GM23248 (cell line): Measurements from ENCODE around the gene SNHG17. TPM values are rescaled to one million over a fixed set of nuclear protein-coding genes. Genes with fewer than 3 reads are reported as not detected.

Source experiments
- DNase-seq: peaks from one replicate; pipeline ENCODE4 v3.0.0-alpha.2; 2015
- H2AFZ ChIP-seq: fragments of 200-600 bp; sonication (generic); 2 replicates; pipeline ENCODE4 v1.6.1; 2016; ENCODE audit warnings: antibody characterized with exemption
- H3F3A ChIP-seq: fragments of 200-600 bp; sonication (generic); 2 replicates; pipeline ENCODE4 v1.6.1; 2016; ENCODE audit warnings: mild to moderate bottlenecking, antibody characterized with exemption, mixed run types; ENCODE audit not compliant: insufficient read depth
- H3K27ac ChIP-seq: fragments of 200-600 bp; sonication (generic); 2 replicates; pipeline ENCODE4 v1.5.1; 2016; ENCODE audit warnings: mild to moderate bottlenecking
- H3K27me3 ChIP-seq: fragments of 200-600 bp; sonication (generic); replicated peaks from 2 replicates; pipeline ENCODE4 v1.6.1; 2016; ENCODE audit warnings: mild to moderate bottlenecking; ENCODE audit not compliant: insufficient read depth
- H3K36me3 ChIP-seq: fragments of 200-600 bp; sonication (generic); 2 replicates; pipeline ENCODE4 v1.6.1; 2016; ENCODE audit warnings: low read depth, mild to moderate bottlenecking
- H3K4me1 ChIP-seq: fragments of 200-600 bp; sonication (generic); 2 replicates; pipeline ENCODE4 v1.6.1; 2016; ENCODE audit warnings: mild to moderate bottlenecking; ENCODE audit not compliant: insufficient read depth
- H3K4me2 ChIP-seq: fragments of 200-600 bp; sonication (generic); one replicate; pipeline ENCODE4 v1.6.1; 2016; ENCODE audit warnings: mild to moderate bottlenecking; ENCODE audit not compliant: unreplicated experiment
- H3K4me3 ChIP-seq: fragments of 200-600 bp; sonication (generic); 2 replicates; pipeline ENCODE4 v1.5.1; 2016; ENCODE audit warnings: mild to moderate bottlenecking
- H3K79me2 ChIP-seq: fragments of 200-600 bp; sonication (generic); 2 replicates; pipeline ENCODE4 v1.6.1; 2016; ENCODE audit warnings: mild to moderate bottlenecking; ENCODE audit not compliant: insufficient read depth
- H3K9ac ChIP-seq: fragments of 200-600 bp; sonication (generic); 2 replicates; pipeline ENCODE4 v1.6.1; 2016; ENCODE audit warnings: mild to moderate bottlenecking
- H3K9me2 ChIP-seq: fragments of 200-600 bp; sonication (generic); 2 replicates; pipeline ENCODE4 v1.6.1; 2016; ENCODE audit warnings: mixed run types, mild to moderate bottlenecking, moderate library complexity; ENCODE audit not compliant: insufficient read depth
- H3K9me3 ChIP-seq: fragments of 200-600 bp; sonication (generic); one replicate; pipeline ENCODE4 v1.6.1; 2017; ENCODE audit warnings: low read depth
- H4K20me1 ChIP-seq: fragments of 200-600 bp; sonication (generic); 2 replicates; pipeline ENCODE4 v1.6.0; 2016; ENCODE audit not compliant: insufficient read depth
- EZH2 ChIP-seq: fragments of 200-600 bp; sonication (generic); IDR thresholded peaks from 2 replicates; pipeline ENCODE4 v1.6.1; 2018; ENCODE audit warnings: antibody characterized with exemption, mild to moderate bottlenecking; ENCODE audit not compliant: insufficient read depth, poor library complexity, severe bottlenecking
- EZH2phosphoT487 ChIP-seq: fragments of 200-600 bp; sonication (generic); IDR thresholded peaks from 2 replicates; pipeline ENCODE4 v1.6.1; 2018; ENCODE audit warnings: antibody characterized with exemption, moderate library complexity, mild to moderate bottlenecking, low read depth; ENCODE audit not compliant: insufficient read depth
- WGBS, 2 experiments: methylation state at CpG; one replicate each; pipeline ENCODE4 v1.1.6; 2015 to 2017; ENCODE audit warnings: low lambda C conversion rate in 2 of 2, low coverage in 1 of 2; ENCODE audit errors: missing lambda C conversion rate in 2 of 2; 5-methylcytosine and 5-hydroxymethylcytosine counted together
- in situ Hi-C: fragments of 300-500 bp; cut with MboI; formaldehyde crosslinking; loops from 2 replicates; pipeline ENCODE4 v1.15.0; 2020
- polyA plus RNA-seq: library from polyadenylated mRNA; unstranded; fragments of >200 nt; fragmentation: Nextera tagmentation; extraction: Ambion mirVana; gene quantifications from 2 replicates; pipeline ENCODE4 v1.2.1, GENCODE V29; 2016
- total RNA-seq: library from RNA; depleted of rRNA; stranded (reverse); fragments of >200 nt; shearing (Covaris generic); gene quantifications from 2 replicates; pipeline ENCODE4 v1.2.3, GENCODE V29; 2014

The SNHG17 gene
- total and polyA plus RNA-seq, 2 experiments from 2014 or later, result 15.2 to 28.0 TPM

DNA sequence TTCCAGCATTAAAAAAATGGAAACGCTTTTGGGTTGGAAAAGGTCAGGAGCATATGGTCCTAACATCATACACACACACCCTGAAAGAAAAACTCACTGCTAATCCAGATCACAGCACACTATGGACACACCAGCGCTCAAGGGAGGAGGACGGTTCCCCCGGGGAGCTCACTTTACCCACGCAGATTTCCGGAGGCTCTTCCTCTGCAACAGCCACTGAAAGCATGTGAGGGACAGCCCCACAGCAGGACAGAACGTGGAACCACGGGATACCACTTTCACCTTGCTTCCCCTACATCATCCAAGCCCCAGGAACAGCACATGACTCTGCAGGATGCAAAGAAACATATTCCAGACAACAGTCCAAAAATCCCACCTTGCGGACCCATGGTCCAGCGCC lies 13.2 kb downstream of the SNHG17 start:
- H3K9ac ChIP-seq, result no peak overlapping the region
- no peaks in the 10 kb centered on the region for H3K9me3 ChIP-seq
- 89 to 90% methylated on average over 10 of the region's 10 CpGs for WGBS, 2 experiments
- peaks cover 45% of the 10 kb centered on the region for H3K79me2 ChIP-seq
- H3K9me2 ChIP-seq, result no peaks in the 10 kb centered on the region
- peaks cover 81% of the 10 kb centered on the region for H3K36me3 ChIP-seq
- H3K27ac ChIP-seq, result no peak overlapping the region
- TF ChIP-seq EZH2 (no peak), EZH2phosphoT487 (no peak)
- peaks cover 17% of the 10 kb centered on the region for H4K20me1 ChIP-seq
- in situ Hi-C loops, result no loop called here
- no peaks in the 10 kb centered on the region for H3K27me3 ChIP-seq
- peaks cover 14% of the 10 kb centered on the region for H3K4me1 ChIP-seq
- no peak overlapping the region for H3K4me3 ChIP-seq
- no peak for DNase-seq
- H3K4me2 ChIP-seq, result no peak overlapping the region
- H2AFZ ChIP-seq, result no peak overlapping the region
- H3F3A ChIP-seq, result peaks cover 36% of the 10 kb centered on the region

DNA sequence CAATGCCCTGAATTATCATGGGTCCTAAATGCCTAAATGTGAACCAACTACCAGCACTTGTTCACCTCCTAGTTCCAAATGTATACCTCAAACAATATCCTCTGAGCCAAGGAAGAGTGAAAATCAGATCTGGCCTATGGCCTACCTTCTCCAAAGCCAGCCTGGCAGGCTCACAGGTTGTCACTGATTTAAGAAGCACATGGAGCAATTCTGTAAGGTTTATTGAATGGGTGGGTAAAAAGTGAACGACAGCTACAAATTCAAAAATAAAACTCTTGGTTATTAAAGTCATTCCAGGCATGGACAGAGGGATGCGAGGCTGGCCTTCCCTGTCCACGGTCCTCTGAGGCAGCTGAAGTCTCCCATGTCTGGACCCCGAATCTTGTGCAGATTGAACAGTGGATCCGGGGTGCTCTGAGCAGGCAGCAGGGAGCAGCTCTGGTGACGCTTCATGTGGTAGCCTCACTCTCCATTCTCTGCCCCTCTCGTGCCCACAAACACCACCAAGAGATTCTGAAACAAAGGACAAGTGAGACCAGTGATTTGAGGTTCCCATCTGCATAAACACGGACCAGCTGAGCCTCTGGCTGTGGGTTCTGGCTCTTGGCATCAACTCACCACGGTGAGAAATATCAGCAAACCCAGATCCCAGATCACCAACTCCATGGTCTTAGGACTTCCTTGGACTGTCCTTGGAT lies 14.6 kb downstream of the SNHG17 start:
- in situ Hi-C loops, result no loop called here

DNA sequence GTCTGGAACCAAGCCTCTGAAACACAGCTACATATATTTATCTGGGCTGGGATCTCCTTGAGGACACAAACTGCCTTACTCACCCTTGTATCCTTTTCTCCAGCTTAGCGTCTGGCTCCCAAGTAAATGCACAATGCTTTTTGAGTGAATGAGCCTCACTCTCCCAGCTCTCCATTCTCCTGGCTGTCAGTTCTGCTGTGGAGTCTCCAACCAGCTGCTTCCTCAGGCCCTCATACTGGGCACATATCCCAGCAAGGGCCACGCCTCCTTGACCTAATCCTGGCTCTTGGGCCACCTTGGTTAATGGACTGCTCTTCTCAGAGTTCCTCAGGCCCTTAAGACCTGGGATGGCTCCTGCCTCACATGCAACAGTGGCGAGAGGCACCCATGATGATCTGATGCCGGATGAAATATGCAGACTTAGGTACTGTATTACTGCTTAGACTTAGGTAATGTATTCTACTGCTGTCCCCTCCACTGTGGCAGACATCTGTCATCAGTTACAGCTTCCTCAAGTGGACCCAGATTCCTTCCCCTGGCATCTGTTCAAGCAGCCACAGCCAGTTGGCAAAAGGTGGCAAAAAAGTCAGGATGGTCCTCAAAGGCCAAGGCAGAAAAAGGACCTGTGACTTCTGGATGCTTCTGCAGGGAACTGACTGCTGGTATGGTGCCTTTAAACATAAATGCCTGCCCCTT lies 16.5 kb downstream of the SNHG17 start:
- Histone ChIP-seq H3K9me2 (no peaks in the 10 kb centered on the region), H2AFZ (no peak overlapping the region), H3K9me3 (no peaks in the 10 kb centered on the region), H3K27ac (no peak overlapping the region), H3K27me3 (no peaks in the 10 kb centered on the region), H3K36me3 (peaks cover 65% of the 10 kb centered on the region), H3K79me2 (peaks cover 20% of the 10 kb centered on the region), H4K20me1 (peaks cover 4% of the 10 kb centered on the region; the same call in 1 of the 2 replicates), H3K9ac (no peak overlapping the region), H3K4me1 (no peaks in the 10 kb centered on the region), H3K4me2 (no peak overlapping the region), H3K4me3 (no peak overlapping the region), H3F3A (peaks cover 28% of the 10 kb centered on the region)
- in situ Hi-C loops, result loop anchor here (10.0 kb wide), 1 partner anchor 364 kb away; no protein-coding TSS in a partner anchor
- no peak for TF ChIP-seq EZH2
- DNase-seq, result peak; percentile 31
- 55 to 68% methylated on average over 4 of the region's 4 CpGs for WGBS, 2 experiments

More for the DNA sequence above, 14.6 kb downstream of the SNHG17 start:
- Histone ChIP-seq H3K9me3 (no peaks in the 10 kb centered on the region), H3K27me3 (no peaks in the 10 kb centered on the region), H4K20me1 (peaks cover 11% of the 10 kb centered on the region), H3K27ac (no peak overlapping the region), H3K9me2 (no peaks in the 10 kb centered on the region), H3K36me3 (peaks cover 83% of the 10 kb centered on the region), H3K79me2 (peaks cover 39% of the 10 kb centered on the region), H3K4me1 (peaks cover 1% of the 10 kb centered on the region; the same call in 1 of the 2 replicates), H2AFZ (no peak overlapping the region), H3K4me3 (no peak overlapping the region), H3K9ac (no peak overlapping the region), H3K4me2 (no peak overlapping the region), H3F3A (peaks cover 28% of the 10 kb centered on the region)
- WGBS, 2 experiments, result 90% methylated on average over 9 of the region's 9 CpGs
- no peak for DNase-seq
- TF ChIP-seq EZH2phosphoT487 (no peak), EZH2 (no peak)

DNA sequence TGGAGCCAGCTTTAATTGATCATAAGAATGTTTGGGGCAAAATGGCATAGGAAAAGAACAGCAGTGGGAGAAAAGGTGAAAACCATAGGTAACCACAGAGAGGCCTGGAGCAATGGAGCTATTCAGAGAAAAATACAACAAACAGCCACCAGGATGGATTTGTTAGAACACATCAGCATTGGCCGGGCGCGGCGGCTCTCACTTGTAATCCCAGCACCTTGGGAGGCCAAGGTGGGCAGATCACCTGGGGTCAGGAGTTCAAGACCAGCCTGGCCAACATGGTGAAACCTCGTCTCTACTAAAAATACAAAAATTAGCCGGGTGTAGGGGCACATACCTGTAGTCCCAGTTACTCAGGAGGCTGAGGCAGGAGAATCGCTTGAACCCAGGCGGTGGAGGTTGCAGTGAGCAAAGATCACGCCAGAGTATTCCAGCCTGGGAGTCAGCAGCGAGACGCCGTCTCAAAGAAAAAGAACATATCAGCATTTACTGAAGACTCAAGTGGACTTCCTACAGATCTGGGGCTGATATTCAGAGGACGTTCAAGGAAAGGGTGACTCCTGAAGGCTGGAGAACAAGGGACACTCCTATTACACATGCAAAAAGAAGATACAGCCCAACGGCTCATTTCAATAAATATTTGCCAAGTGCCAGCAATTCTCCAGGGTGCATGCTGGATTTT lies 20.2 kb downstream of the SNHG17 start:
- H3K9me2 ChIP-seq, result no peaks in the 10 kb centered on the region
- no peaks in the 10 kb centered on the region for H4K20me1 ChIP-seq
- H3K27ac ChIP-seq, result no peak overlapping the region
- H3K4me3 ChIP-seq, result no peak overlapping the region
- H3K79me2 ChIP-seq, result no peaks in the 10 kb centered on the region
- DNase-seq, result no peak
- H3K4me1 ChIP-seq, result no peaks in the 10 kb centered on the region
- H3K9ac ChIP-seq, result no peak overlapping the region
- peaks cover 38% of the 10 kb centered on the region for H3K36me3 ChIP-seq
- no peak for TF ChIP-seq EZH2phosphoT487
- no peak for TF ChIP-seq EZH2
- no peaks in the 10 kb centered on the region for H3K27me3 ChIP-seq
- no peak overlapping the region for H3K4me2 ChIP-seq
- in situ Hi-C loops, result loop anchor here (10.0 kb wide), 1 partner anchor 360 kb away; no protein-coding TSS in a partner anchor
- no peak overlapping the region for H2AFZ ChIP-seq
- WGBS, 2 experiments, result 90 to 92% methylated on average over 14 of the region's 14 CpGs
- no peaks in the 10 kb centered on the region for H3K9me3 ChIP-seq
- peaks cover 20% of the 10 kb centered on the region for H3F3A ChIP-seq
